K562 (cell line): ENCODE measurements around the gene USP13. TPM values are rescaled to one million over a fixed set of nuclear protein-coding genes. Genes with fewer than 3 reads are reported as not detected.

Source experiments
- BCLAF1 ChIP-seq, 2 experiments: fragments of 450-650 bp in 1 of 2; IDR thresholded peaks; 2 replicates each; pipeline ENCODE4 v1.6.1; 2011 to 2017; ENCODE audit warnings: low read depth in 2 of 2, antibody characterized with exemption in 1 of 2, borderline replicate concordance in 1 of 2, low read length in 1 of 2, mild to moderate bottlenecking in 1 of 2, mixed read lengths in 1 of 2; ENCODE audit not compliant: control insufficient read depth in 1 of 2
- CBX8 ChIP-seq: fragments of 200-600 bp; sonication (generic); IDR thresholded peaks from 2 replicates; pipeline ENCODE4 v1.6.1; 2012; ENCODE audit warnings: borderline replicate concordance, mixed run types, low read depth, mild to moderate bottlenecking, moderate library complexity, mixed read lengths, low read length, control low read depth, inconsistent platforms; ENCODE audit not compliant: poor library complexity, severe bottlenecking; ENCODE audit errors: extremely low read depth
- MAFF ChIP-seq: IDR thresholded peaks from 2 replicates; pipeline ENCODE4 v1.6.1; 2012; ENCODE audit warnings: low read length, improper control_type of control experiment
- MAFK ChIP-seq: IDR thresholded peaks from 2 replicates; pipeline ENCODE4 v1.6.1; 2011; ENCODE audit warnings: low read length, improper control_type of control experiment
- NKRF ChIP-seq: fragments of 450-650 bp; IDR thresholded peaks from 2 replicates; pipeline ENCODE4 v1.6.1; 2016; ENCODE audit warnings: borderline replicate concordance
- NR0B1 ChIP-seq: fragments of 450-650 bp; IDR thresholded peaks from one replicate; pipeline ENCODE4 v1.6.1; 2018; ENCODE audit warnings: mild to moderate bottlenecking, moderate library complexity; ENCODE audit not compliant: partially characterized antibody
- POLR2AphosphoS5 ChIP-seq: IDR thresholded peaks from 2 replicates; pipeline ENCODE4 v1.6.1; 2011; ENCODE audit warnings: mild to moderate bottlenecking, low read depth, low read length, moderate library complexity; ENCODE audit not compliant: control insufficient read depth, insufficient read depth
- SAFB2 ChIP-seq: fragments of 200-400 bp; formaldehyde crosslinking; IDR thresholded peaks from 2 replicates; pipeline ENCODE4 v1.6.1; 2018; ENCODE audit warnings: borderline replicate concordance, low read length, low read depth, moderate library complexity; ENCODE audit not compliant: severe bottlenecking
- XRCC5 ChIP-seq: fragments of 200-400 bp; formaldehyde crosslinking; IDR thresholded peaks from 2 replicates; pipeline ENCODE4 v1.6.1; 2017; ENCODE audit warnings: low read depth, mild to moderate bottlenecking, low read length
- ZBTB34 ChIP-seq: fragments of 250-450 bp; sonication (Bioruptor Pico); IDR thresholded peaks from 2 replicates; pipeline ENCODE4 v1.8.0; 2021; ENCODE audit warnings: mild to moderate bottlenecking, moderate library complexity
- ZHX1 ChIP-seq: fragments of 150-350 bp; conservative IDR thresholded peaks from 2 replicates; pipeline ENCODE4 v1.6.1; 2014; ENCODE audit warnings: low read length
- ZNF551 ChIP-seq: fragments of 250-450 bp; sonication (Bioruptor Pico); IDR thresholded peaks from 2 replicates; pipeline ENCODE4 v1.5.0; 2021; ENCODE audit warnings: mild to moderate bottlenecking, moderate library complexity
- polyA plus RNA-seq, 8 experiments: library from polyadenylated mRNA; depleted of rRNA in 4 of 8; stranded (reverse) in 5 of 8; unstranded in 3 of 8; fragments of >200 nt; fragmentation: Nextera tagmentation in 2 of 8; fragmentation: Illumina TruSeq in 1 of 8; extraction: Ambion mirVana in 2 of 8; extraction: Trizol in 1 of 8; gene quantifications; 2 replicates each; pipeline versions ENCODE4 v1.2.1 to v1.2.3, GENCODE V29; 2011 to 2014; ENCODE audit warnings: inconsistent platforms in 1 of 8, missing spikeins in 1 of 8
- total RNA-seq, 7 experiments: library from RNA; depleted of rRNA in 6 of 7; stranded (reverse); fragments of >200 nt in 6 of 7; fragmentation: Illumina TruSeq in 2 of 7; extraction: Trizol in 2 of 7; gene quantifications; 2 replicates each; pipeline versions ENCODE4 v1.2.1 to v1.2.3, GENCODE V29; 2011 to 2021; ENCODE audit warnings: low replicate concordance in 1 of 7

USP13 gene
- total and polyA plus RNA-seq, 9 of the 15 experiments (the other 6 are each of a cell fraction or from before 2014, with no cell fraction given): 0.11 to 2.3 (median 0.51) TPM

GRCh38 chr3:179615458-179616173, 37.2 kb upstream of the USP13 start (continued):
- TF ChIP-seq BCLAF1 (IDR thresholded peaks at IDR 0.05; ENCODE audit: borderline replicate concordance in 1 of 2, control insufficient read depth in 1 of 2, low read depth in 2 of 2, low read length in 1 of 2): no peak
- TF ChIP-seq NKRF: no peak
- 0 out of 2 replicates have a peak, but pooled peaks have one; percentile 18 for TF ChIP-seq MAFK
- no peak for TF ChIP-seq ZBTB34 (CRISPR knock-in tag)
- no peak for TF ChIP-seq MAFF
- TF ChIP-seq NR0B1: no peak
- no peak for TF ChIP-seq SAFB2
- no peak for TF ChIP-seq XRCC5
- peak; percentile 79 for TF ChIP-seq POLR2AphosphoS5
- no peak for TF ChIP-seq ZNF551 (CRISPR knock-in tag)
- TF ChIP-seq CBX8: no peak
- TF ChIP-seq ZHX1: no peak
